ENCODE results near the gene FICD. TPM values are rescaled to one million over a fixed set of nuclear protein-coding genes. Genes with fewer than 3 reads are reported as not detected.
"Not testable (repeated sequence)": the region's sequence is repeated elsewhere in the genome, so short reads cannot be mapped to it uniquely, and the experiment has no call there.

FICD gene
- total RNA-seq, 1 donor from 2014 or later: 7.0 TPM

- DNase-seq (ENCODE audit: extremely low read depth, low read depth, low spot score): no peak
These were observed 17.1 kb downstream of the FICD start for GRCh38 chr12:108531929-108532848.

DNA sequence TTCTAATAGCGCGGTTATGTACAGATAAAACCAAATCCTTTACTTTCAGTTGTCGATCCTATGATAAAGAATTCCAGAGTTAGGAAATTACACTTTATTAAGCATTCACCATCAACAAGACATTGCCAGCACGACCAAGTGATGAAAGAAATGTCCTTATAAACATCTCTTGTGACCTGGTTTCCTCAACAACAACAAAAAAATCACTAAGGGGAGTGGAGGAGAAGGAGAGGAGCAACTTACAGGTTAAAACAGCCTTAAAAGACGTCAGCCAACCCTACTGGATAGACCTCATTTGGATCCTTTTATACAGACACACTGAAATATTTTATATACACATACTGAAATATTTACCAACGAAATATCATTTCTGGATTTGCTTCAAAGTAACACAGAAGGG lies 23.1 kb downstream of the FICD start:
- DNase-seq (ENCODE audit: extremely low read depth, low read depth, low spot score): no peak

DNA sequence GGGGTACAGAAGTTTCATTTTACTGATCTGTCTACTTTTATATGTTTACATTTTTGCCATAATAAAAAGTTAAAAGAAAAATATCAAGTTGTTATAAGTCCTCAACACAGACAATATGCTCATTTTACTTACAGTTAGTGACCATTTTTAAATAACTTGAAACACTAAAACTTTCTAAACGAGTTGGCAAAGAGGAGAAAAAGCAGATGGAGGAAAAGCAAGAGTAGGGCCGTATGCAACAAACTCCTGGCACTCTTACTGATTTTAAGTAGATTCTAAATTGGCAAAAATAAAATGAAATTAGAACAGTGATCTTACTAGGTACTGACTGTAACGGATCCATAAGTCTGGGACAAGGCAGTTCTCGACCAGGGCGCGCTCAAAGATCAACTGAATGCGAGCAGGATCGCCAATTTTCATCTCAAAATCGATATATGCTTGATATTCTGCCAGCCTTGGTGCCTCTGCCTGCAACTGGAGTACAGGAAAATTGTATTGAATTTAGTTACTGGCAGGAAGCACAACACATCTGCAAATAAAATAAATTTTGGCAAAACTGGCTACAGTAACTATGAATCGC lies 23.6 kb downstream of the FICD start:
- no peak for DNase-seq (ENCODE audit: extremely low read depth, low read depth, low spot score)

DNA sequence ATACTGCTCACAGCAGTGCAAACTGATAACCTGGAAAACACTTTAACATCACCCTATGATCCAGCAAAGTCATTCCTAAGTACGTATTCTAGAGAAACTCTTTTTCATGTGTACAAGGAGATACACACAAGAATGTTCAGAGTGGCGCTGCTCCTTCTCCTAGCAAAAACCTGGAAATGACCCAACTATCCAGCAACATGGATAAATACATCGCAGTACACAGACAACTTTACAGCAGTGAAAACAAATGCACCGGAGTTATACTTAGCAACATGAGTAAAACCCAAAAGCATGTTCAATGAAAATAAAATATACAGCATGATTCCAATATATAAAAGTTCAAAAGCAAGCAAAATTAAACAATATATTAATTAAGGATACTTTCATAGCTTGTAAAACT lies 27.2 kb downstream of the FICD start:
- no peak for DNase-seq (ENCODE audit: extremely low read depth, low read depth, low spot score)

DNA sequence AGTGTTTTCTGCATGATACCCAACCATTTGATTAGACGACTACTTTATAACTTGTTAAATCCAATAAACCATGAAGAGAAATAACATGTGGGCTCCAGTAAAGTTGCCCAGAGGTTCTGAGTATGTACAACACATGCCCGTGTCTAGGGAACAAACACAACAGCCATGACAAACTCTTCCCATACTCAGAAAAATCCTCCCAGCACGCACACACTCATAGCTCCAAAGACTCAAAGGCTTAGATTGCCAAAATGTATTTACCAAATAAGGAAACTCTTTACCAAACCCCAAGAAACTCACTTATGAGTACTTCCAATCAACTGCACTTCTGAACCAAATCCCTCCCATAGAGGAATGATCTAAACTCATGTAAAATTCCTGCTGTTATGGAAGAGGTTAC lies 28.6 kb downstream of the FICD start:
- no peak for DNase-seq (ENCODE audit: extremely low read depth, low read depth, low spot score)

- DNase-seq (ENCODE audit: extremely low read depth, low read depth, low spot score): no peak
These were observed 32.6 kb downstream of the FICD start for GRCh38 chr12:108547686-108548085.

GRCh38 chr12:108548954-108549521 lies 34.0 kb downstream of the FICD start:
- DNase-seq (ENCODE audit: extremely low read depth, low read depth, low spot score): no peak

- no peak for DNase-seq (ENCODE audit: extremely low read depth, low read depth, low spot score)
These were observed 36.5 kb downstream of the FICD start for GRCh38 chr12:108551535-108551934.

GRCh38 chr12:108553799-108554198 lies 38.7 kb downstream of the FICD start:
- DNase-seq (ENCODE audit: extremely low read depth, low read depth, low spot score): no peak

GRCh38 chr12:108555383-108555782 lies 40.3 kb downstream of the FICD start:
- not testable (repeated sequence) for DNase-seq (ENCODE audit: extremely low read depth, low read depth, low spot score)

GRCh38 chr12:108559007-108559655 lies 44.1 kb downstream of the FICD start:
- DNase-seq (ENCODE audit: extremely low read depth, low read depth, low spot score): no peak

DNA sequence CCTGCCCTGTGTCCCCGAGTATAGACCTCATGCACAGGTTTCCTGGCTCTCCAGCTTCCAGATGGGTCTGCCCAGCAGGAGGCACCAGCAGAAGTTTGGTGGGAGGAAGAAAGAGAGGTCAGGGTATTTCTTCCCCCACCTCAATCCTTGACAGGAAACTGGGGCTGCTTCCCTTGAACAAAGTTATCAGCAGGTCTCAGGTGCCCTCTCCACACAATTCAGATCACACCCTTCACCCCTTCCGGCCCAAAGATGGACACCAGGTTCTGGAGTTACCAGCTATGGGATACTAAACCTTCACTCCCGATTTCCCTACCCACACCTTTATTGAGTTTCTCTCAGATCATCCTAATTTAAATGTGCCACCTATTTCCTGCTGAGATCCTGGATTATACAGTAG lies 44.7 kb downstream of the FICD start:
- no peak for DNase-seq (ENCODE audit: extremely low read depth, low read depth, low spot score)

DNA sequence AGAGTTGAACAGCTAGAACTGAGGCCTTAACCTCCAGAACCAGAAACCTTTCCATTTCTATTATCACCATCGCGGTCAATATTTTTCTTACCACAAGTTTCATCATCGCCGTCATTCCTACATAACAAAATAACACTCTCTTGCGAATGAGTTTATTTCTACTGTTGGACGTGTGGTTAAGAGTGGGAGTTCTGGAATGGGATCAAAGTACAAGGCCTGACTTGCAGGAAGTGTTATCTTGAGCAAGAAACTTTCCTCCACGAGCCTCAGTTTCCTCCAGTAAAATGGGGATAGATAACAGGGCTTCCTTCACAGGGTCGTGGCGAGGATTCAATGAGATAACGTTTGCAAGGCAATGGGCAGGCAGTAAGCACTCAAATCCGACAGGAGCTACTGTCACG lies 45.2 kb downstream of the FICD start:
- no peak for DNase-seq (ENCODE audit: extremely low read depth, low read depth, low spot score)

- peak; percentile 91 for DNase-seq (ENCODE audit: extremely low read depth, low read depth, low spot score)
These were observed 46.0 kb downstream of the FICD start, which contains the start of gene SART3 for GRCh38 chr12:108560752-108561719. TSS of gene SART3 (minus strand) at chr12:108561173. CDS start at chr12:108561154, 19 bp downstream.

DNA sequence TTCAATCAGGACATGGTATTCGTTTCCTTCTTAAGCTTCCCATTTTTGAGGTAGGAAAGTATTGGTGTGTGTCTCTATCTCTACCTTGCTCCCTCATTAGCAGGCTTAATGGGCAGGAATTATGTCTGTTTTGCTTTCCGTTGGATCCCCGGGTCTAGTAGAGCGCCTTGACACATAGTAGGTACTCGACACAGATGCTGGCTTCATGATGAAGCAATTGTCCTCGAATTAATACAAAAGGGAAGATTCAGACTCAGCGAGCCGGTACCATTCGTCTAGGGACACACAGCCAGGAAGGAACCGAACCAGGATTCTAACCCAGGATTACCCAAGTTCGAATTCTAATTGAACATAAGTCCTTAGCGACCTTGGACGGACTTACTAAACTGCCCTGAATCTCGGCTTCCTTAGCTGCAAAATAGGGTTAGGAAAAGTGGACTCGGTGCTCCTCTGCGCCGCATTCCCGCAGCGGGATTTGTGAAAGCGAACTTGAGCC lies 46.8 kb downstream of the FICD start:
- no peak for DNase-seq (ENCODE audit: extremely low read depth, low read depth, low spot score)

- DNase-seq (ENCODE audit: extremely low read depth, low read depth, low spot score): peak; percentile 72
These were observed 47.5 kb downstream of the FICD start, which contains the start of gene ISCU for GRCh38 chr12:108562348-108563135. TSS of gene ISCU (plus strand) at chr12:108562596. CDS start at chr12:108562623, 27 bp downstream.

- DNase-seq (ENCODE audit: extremely low read depth, low read depth, low spot score): peak; percentile 58
These were observed 48.2 kb downstream of the FICD start for GRCh38 chr12:108563136-108563803.

DNA sequence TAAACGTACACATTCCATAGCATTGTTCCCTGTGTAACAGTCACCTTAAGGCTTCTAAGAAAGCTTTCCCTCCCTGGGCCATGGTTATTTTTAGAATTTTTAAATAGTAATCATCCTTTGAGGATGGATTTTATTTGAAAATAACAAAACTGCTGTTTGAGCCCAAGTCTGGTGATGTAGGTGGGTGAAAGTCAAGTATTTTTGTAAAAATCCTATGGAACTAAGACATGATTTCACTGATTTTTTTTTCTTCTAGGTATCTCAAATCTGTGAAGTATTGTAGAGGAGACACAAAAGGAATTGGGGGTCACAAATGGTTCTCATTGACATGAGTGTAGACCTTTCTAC lies 48.7 kb downstream of the FICD start:
- no peak for DNase-seq (ENCODE audit: extremely low read depth, low read depth, low spot score)

DNA sequence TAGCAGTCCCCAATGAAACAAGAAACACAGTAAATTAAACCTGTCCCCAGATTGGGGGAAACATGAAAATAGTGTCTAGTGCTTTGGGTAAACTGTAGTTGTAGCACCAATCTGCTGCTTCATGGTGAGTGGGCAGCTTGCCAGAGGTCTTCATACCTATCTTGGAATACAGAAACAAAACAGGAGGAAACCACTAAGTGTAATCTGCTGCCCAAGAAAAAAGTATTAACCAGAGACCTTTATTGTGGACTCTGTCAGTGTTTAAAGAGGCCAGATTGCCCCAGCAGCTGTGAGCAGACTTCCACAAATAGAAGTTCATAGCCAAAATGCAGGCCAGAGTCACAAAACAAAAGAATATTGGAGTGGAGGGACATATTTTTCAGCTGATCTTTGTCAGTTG lies 49.6 kb downstream of the FICD start:
- no peak for DNase-seq (ENCODE audit: extremely low read depth, low read depth, low spot score)

Measured in glomerular endothelial cell (primary cell).